ENCODE measurements around the gene RNF112.
A peak's percentile ranks its signal among the peaks of the same experiment; 100 is the strongest.

The RNF112 gene

DNA sequence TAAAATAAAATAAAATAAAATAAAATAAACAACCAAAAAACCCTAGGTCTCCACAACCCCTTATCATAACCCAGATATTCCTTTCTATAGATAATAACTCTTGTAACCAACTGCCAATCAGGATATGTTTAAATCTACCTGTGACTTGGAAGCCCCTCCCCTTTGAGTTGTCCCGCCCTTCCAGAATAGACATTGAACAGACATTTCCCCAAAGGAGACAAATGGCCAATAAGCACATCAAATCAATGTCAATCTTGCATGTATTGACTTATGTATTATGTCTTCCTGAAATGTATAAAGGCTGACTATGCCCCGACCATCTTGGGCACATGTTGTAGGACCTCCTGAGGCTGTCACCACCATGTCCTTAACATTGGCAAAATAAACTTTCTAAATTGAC is 34.2 kb upstream of the RNF112 start:
- peak; percentile 21 for FAIRE-seq

DNA sequence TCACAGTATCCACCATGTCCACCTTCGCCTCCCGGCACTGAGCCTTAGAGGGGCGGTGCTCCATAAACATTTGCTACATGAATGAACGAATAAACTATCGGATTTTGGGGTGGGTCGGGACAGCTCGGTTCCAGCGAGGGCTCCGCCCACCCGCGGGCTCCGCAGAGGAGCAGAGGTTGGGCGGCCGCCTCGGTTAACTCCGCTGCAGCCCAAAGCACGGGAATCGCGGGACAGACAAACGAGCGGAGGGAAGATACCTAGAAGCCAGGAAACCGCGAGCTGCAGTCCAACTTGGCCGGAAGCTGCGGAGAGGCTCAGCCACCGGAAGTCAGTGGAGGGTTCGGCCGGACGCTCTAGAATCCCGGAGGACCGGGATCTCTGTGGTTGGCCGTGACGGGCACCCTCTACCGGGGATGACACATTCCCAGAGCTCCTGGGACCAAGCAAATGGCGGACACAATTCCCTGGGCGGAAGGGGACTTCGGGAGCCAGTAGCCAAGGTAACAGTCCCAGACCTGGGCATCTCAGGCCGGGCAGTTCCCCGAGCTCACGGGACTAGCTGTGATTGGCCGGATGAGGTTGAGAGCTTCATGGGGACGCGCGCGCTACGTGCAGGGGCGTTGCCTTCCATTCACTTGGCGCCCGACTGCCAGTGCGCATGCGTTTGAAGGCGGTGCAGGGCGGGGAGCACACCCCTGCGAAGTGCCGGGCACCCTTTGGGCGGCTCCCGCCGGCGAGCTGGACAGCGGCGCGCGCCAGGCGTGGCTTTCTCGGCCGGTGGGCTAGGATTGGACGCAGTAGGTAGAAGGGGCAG is 33.2 kb upstream of the RNF112 start:
- FAIRE-seq: peak; percentile 90

DNA sequence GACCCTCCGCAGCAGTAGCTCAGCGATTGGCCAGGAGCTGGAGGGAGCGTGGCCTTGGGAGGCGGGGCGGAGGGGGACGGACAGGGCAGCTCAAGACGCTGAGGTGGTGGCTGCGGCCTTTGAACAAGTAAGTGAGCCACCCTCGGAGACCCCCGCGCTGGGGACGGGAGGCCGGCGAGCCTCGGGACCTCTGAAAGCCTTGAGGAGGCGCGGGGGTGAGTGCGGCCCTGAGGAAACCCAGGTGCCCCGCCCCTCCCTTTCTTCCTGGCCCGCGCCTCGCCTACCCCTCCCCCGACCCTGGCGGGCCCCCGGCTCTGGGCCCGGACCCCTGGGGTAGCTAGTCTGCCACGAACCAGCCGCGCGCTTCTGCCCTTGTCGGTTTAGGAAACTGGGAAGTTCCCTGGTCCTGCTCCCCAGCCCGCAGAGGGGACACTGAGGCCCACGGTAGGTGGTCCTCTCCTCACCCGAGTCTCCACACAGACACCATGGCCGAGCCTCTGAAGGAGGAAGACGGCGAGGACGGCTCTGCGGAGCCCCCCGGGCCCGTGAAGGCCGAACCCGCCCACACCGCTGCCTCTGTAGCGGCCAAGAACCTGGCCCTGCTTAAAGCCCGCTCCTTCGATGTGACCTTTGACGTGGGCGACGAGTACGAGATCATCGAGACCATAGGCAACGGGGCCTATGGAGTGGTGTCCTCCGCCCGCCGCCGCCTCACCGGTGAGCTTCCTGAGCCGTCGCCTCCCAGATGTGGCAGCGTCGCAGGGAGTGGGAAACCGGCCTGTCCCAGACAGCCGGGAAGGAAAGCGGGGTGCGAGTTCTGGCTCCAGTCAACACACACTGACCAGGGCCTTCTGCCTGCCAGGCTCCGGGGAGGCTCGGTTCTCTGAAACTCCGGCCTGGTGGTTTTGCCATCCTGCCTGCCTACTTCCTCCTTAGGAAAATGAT is 32.3 kb upstream of the RNF112 start, which contains the start of gene MAPK7:
MAPK7 (plus strand) TSS at position 83 of the 945 bp plus-strand sequence; CDS start at position 486, 403 bp downstream.
- no peak for FAIRE-seq

DNA sequence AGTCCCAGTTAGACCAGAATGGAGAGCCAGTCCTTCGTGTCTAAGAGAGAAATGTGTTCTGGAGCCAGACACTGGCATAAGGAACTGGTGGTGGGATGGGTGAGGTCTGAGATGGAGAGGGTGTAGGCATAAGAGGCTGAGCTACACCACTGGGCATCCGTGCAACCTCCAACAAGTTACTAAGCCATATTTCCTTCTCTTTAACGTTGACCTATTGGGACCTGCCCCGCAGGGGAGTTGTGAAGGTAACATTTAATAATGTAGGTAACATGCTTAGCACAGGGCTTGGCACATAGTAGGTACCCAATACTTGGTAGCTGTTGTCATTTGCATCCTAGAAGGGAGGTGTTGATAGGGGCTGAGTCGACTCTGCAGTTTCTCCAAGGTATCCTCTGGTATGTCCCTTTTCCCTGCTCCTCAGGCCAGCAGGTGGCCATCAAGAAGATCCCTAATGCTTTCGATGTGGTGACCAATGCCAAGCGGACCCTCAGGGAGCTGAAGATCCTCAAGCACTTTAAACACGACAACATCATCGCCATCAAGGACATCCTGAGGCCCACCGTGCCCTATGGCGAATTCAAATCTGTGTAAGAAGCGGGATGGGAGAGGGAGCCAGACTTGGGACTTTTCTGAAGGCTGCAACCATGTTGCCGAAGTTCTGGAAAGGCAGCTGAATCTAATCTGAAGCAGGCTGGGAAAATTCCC is 31.5 kb upstream of the RNF112 start:
- FAIRE-seq: no peak

DNA sequence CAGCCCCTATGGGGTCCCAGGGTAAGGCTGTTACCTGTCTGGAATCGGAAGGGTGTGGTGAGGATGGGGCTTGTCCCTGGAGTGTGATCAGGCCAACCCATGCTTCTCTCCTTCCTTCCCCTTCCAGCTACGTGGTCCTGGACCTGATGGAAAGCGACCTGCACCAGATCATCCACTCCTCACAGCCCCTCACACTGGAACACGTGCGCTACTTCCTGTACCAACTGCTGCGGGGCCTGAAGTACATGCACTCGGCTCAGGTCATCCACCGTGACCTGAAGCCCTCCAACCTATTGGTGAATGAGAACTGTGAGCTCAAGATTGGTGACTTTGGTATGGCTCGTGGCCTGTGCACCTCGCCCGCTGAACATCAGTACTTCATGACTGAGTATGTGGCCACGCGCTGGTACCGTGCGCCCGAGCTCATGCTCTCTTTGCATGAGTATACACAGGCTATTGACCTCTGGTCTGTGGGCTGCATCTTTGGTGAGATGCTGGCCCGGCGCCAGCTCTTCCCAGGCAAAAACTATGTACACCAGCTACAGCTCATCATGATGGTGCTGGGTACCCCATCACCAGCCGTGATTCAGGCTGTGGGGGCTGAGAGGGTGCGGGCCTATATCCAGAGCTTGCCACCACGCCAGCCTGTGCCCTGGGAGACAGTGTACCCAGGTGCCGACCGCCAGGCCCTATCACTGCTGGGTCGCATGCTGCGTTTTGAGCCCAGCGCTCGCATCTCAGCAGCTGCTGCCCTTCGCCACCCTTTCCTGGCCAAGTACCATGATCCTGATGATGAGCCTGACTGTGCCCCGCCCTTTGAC is 30.3 kb upstream of the RNF112 start:
- FAIRE-seq: no peak

DNA sequence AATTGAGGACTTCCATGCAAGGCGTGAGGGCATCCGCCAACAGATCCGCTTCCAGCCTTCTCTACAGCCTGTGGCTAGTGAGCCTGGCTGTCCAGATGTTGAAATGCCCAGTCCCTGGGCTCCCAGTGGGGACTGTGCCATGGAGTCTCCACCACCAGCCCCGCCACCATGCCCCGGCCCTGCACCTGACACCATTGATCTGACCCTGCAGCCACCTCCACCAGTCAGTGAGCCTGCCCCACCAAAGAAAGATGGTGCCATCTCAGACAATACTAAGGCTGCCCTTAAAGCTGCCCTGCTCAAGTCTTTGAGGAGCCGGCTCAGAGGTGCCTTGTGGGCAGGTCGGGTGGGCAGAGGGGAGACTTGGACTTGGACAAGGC is 29.7 kb upstream of the RNF112 start:
- no peak for FAIRE-seq

DNA sequence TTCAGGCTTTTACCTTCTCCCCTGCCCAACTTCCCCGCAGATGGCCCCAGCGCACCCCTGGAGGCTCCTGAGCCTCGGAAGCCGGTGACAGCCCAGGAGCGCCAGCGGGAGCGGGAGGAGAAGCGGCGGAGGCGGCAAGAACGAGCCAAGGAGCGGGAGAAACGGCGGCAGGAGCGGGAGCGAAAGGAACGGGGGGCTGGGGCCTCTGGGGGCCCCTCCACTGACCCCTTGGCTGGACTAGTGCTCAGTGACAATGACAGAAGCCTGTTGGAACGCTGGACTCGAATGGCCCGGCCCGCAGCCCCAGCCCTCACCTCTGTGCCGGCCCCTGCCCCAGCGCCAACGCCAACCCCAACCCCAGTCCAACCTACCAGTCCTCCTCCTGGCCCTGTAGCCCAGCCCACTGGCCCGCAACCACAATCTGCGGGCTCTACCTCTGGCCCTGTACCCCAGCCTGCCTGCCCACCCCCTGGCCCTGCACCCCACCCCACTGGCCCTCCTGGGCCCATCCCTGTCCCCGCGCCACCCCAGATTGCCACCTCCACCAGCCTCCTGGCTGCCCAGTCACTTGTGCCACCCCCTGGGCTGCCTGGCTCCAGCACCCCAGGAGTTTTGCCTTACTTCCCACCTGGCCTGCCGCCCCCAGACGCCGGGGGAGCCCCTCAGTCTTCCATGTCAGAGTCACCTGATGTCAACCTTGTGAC is 29.1 kb upstream of the RNF112 start:
- no peak for FAIRE-seq

DNA sequence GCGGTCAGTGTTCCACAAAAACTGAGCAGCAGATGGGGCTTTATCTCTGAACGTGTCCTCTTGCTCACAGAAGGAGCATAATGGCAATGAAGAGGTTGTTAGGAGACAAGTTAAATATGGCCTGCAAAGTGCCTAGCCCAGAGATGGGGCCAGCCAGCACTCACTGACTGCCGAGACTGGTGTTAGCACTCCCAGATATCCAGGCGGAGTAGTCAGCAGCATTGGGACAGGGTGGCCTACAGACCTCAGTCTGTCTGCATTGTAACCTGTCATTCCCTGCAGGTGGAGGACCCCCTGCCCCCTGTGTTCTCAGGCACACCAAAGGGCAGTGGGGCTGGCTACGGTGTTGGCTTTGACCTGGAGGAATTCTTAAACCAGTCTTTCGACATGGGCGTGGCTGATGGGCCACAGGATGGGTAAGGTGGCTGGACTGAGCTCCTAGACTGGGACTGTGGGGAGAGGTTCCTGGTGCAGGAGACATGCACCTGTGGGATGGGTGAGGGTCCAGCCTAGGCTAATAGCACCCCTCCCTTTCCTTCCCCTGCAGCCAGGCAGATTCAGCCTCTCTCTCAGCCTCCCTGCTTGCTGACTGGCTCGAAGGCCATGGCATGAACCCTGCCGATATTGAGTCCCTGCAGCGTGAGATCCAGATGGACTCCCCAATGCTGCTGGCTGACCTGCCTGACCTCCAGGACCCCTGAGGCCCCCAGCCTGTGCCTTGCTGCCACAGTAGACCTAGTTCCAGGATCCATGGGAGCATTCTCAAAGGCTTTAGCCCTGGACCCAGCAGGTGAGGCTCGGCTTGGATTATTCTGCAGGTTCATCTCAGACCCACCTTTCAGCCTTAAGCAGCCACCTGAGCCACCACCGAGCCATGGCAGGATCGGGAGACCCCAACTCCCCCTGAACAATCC is 28.2 kb upstream of the RNF112 start:
- FAIRE-seq: no peak

DNA sequence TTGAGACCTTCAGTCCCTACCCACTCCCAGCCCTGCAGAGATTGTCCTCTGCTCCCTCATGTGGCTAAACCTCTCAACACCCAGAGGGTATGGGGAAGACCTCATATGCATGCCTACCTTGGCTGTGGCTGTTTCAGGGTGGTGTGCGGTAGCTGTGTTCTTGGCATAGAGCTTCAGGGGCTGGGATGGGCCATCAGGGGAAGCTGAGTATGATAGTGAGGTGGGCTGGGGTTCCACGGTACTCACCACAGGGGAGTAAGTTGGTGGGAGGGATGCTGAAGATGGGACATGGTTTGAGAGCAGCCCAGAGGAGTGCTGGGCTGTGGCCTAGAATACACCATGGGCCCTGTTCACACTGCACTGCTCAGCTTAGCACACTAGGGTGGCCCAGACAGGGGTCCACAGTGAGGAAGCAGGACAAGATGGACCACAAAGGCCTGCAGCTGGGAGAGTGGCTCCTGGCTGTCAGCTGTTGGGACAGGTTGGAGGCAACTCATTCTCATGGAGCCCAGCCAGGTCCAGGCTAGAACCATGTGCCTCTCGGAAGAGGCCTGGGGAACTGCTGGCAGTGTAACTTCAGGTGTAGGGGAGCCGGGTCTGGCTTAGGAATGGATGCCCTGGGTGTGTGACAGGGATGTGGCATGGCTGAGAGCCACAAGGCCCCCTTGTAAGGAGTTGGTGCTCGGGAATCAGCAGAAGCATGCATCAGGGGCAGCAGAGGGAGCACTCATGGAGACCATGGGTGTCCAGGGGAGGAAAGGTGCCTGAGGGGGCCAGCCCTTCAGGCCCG is 27.2 kb upstream of the RNF112 start:
- no peak for FAIRE-seq

DNA sequence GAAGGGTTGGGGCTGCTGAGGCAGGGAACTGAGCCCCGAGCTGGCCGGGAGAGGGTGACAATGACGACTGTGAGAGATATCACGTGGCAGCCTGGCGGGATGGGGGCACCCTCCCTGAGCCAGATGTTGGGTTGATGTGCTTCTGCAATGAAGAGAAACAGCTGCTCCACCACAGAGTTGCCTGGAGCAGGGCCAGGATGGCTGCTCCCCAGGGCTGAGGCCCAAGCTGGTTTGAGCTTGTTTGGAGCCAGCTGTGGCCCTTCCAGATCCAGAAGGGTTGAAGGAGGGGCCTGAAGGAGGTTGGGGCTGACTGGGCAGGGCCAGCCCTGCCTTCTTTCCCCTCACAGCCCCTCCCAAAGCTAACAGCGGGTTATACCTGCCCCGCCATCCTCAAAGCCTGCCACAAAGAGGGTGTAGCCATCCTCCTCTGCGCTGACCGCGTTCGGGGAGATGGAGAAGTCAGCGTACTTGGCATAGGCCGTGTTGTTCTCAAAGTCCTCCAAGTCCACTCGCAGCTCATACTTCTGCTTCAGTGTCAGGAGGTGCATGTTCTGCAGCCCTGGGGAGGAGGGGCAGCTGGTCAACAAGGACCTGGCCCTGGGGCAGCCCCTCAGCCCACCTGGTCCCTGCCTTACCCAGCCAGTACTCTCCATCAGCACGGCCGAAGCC is 26.2 kb upstream of the RNF112 start:
- no peak for FAIRE-seq

DNA sequence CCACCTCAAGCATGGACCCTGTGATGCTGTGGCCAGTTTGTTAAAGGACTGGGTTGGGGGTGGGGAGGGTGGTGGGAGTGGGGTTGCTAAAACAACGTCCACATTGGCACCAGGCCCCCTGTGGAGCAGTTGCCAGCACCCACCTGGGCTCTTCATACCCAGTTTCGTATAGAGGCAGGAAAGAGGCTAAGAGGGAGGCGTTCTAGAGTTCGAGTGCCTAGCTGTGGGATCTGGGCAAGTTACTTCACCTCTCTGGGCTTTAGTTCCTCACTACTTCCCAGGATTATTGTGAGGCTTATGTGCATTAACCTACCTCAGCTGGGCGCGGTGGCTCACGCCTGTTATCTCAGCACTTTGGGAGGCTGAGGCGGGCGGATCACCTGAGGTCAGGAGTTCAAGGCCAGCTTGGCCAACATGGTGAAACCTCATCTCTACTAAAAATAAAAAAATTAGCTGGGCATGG is 25.5 kb upstream of the RNF112 start:
- FAIRE-seq: no peak

DNA sequence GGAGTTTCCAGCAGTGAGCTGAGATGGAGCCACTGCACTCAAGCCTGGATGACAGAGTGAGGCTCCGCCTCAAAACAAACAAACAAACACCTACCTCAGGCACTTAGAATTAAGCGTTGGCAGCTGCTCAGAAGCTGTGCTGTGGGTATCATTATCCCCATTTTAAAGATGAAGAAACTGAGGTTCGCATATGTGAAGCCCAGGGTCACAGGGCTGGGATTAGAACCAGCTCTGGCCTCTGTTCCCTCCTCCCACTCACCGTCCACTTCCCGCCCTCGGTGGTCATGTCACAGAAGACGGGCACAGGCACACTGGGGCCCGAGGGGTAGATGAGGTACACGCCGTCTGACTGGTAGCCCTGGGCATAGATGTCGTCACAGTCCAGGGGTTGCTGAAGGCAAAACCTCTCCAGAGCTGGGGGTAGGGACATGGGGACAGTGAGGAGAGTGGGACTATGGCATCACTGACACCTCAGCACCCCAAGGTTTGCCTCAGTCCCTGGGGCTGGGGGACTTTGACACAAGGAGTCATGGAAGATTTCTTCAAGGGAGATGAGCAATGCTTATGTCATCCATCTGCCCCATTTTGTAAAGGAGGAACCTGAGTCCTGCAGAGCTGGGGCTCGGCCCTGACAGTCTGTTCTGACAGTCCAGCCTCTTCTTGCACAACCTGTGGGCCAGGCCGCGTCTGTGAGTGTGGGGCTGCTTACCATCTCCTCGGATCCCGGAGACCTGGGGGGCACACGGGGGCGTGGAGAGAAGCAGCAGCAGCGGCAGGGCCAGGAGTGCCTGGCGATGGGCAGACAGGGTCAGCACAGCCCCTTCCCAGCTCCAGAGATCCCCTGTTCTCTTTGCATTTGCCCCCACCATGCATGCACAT is 24.7 kb upstream of the RNF112 start:
- no peak for FAIRE-seq

DNA sequence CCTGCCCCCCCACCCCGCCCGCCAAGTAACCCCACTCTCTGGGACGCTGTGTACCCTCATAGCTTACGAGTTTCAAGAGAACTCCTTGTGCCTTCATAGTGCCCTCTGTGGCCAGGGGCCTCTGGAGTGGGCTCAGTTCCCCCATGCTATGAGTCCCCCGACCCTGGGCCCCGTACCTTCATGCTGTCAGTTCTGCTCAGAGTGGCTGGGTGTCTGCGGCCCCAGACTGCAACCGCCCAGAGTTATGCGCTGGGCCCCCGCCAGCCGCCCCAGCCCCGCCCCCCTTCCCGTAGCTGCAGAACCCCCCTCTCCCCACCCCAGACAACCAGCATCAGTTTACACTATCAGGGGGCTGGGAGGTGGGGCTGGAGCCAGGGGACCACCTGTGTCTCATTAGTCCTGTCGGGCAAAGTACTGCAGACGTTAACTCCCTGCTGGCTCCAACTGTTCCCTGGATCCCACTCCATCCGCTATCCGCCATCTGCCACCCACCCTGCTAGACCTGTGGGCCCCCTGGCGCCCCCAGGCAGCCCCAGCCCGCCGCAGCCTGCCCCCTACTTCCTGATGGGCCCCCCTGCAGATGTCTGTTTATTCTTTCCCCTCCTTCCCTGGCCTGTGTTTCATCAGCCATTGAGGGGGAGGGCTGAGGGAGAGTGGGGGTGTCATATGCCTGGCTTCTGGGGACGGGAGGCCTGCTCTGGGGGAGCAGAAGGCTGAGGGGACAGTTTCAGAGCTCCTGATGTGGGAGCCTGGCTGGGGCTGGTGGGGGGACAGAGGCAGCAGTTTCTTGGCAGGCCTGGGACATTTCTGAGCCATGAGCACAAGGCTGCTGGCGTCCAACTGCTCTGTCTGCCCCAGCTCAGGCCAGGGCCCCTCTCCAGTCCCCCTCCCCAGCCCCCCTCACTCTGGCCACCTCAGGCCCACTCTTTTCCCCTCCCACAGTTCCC is 23.8 kb upstream of the RNF112 start, which contains the start of gene MFAP4:
MFAP4 (minus strand) TSS at position 217 of the 947 bp plus-strand sequence; CDS start at position 182, 35 bp downstream.
- FAIRE-seq: no peak

DNA sequence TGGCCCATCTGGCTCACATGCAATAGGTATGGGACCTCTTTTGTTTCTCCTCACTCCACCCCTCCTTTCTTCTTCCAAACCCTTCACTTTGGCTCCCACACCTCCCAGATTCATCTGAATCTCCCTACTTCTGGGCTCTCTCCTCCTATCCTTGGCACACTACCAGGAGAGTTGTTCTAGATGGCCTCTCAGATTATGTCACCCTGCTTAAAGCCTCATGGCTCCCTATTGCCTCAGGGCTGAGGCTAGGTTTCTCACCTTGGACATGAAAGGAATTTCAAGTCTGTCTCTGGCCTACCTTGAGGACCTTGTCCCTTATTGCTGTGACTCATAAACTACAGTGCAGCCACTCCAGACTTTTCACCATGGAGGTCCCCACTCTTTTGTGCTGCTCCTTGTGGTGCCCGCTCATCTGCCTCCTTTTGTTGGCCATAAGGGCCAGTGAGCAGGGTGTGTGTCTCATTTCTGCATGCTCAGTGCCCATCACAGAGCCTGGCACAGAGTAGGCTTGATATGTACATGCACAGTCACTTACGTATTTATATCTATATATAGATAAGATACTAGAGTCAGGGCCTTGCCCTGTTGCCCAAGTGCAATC is 23.0 kb upstream of the RNF112 start:
- peak; percentile 23 for FAIRE-seq

DNA sequence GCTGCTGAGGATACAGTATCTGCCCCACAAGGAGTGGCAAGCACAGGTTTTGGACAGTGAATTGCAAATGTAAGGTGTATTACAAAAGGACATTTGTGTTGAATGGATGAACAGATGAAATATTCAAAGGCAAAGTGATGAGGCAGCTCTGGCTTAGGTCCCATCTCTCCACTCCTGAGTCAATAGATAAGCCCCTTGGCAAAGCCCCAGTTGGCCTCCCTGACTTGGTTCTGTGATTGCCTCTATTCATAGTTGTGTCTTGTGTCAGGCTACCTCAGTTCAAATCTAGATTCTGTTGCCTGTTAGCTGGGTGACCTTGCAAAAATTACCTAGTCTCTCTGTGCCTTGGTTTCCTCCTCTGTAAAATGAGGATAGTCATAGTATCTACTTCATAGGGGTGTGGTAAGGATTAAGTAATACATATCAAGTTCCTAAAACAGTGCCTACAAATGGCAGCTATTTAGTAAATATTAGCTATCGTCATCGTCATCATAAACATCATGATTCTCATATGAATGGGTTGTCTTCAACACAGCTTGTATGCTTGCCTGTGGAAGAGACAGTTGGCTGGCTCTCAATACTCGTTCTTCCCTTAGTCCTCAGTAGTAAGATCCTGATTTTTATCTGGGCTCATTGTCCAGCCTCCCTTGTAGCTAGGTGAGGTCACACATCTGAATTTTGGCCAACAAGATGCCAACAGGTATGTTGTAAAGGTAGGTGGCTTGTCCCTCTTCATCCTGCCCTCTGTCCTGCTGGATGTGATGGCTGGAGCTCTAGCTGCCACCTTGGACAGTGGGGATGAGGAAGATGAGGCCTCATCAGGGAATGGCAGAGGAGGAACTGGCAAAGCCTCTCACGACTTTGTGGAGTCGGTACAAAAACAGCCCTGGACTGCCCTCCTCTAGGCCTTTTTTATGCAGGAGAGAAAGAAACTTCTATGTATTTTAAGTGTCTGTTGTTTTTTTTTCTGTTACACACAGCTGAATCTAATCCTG is 21.9 kb upstream of the RNF112 start:
- FAIRE-seq: no peak

Measured in endometrium (tissue), 2 donors.